HG02852 (cell line): Measurements from ENCODE around the gene JPH4.
"Not testable (repeated sequence)": the region's sequence is repeated elsewhere in the genome, so short reads cannot be mapped to it uniquely, and the experiment has no call there.

ENCODE experiments used
- ATAC-seq: cut with Tn5 transposase; IDR thresholded peaks from one replicate; pipeline ENCODE4 v1.9.1; 2021; ENCODE audit warnings: mild to moderate bottlenecking, moderate library complexity; ENCODE audit not compliant: unreplicated experiment

Gene JPH4

DNA sequence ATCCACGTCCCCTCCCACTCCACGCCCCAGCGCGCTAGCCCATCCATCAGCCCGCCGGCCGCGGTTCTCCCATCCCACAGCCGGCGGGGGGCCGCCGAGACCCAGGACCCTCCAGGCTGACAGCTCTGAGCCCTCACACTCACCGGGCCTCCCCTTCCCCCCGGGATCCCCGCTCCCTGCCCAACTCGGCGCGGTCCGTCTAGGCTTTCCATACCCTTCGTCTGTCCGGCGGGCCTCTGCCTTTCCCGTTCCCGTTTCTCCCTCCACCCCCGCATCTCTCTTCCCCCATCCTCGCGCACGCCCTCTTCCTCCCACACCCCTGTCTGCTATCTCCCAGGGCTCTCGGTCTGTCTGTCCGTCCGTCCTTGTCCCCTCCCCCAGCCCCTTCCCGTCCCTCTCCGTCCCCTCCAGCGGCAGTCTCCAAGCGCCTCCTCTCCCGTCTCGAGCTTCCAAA lies 27.8 kb downstream of the JPH4 start:
- no peak for ATAC-seq

DNA sequence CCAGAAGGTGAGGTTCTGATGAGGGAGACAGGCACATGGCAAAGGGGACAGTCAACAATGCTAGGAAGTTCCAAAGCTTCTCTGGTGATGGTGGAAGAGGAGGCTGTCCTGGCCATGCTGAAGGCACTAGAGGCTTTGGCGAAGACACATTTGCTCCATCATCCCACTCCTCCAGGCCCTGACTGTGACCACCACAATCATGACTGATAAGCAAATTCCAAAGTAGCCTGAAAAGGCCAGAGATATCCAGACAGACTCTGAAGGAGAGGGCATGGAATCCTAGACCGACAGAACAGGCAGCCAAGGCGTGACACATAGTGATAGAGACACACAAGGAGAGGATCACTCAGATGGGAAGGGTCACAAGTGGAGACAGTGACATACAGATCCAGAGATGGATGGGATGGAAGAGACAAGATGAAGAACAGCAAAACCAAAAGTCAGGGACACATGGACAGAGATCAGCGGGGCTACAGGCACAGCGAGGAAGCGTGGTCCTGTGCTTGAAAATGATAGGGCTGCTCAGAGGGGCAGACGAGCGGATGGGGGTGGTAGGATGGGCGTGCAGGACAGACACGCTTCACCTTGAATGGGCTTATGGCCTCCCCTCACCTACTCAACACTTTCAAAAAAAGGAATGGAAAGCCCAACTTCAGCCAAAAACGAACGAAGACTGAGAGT lies 28.3 kb downstream of the JPH4 start:
- no peak for ATAC-seq

DNA sequence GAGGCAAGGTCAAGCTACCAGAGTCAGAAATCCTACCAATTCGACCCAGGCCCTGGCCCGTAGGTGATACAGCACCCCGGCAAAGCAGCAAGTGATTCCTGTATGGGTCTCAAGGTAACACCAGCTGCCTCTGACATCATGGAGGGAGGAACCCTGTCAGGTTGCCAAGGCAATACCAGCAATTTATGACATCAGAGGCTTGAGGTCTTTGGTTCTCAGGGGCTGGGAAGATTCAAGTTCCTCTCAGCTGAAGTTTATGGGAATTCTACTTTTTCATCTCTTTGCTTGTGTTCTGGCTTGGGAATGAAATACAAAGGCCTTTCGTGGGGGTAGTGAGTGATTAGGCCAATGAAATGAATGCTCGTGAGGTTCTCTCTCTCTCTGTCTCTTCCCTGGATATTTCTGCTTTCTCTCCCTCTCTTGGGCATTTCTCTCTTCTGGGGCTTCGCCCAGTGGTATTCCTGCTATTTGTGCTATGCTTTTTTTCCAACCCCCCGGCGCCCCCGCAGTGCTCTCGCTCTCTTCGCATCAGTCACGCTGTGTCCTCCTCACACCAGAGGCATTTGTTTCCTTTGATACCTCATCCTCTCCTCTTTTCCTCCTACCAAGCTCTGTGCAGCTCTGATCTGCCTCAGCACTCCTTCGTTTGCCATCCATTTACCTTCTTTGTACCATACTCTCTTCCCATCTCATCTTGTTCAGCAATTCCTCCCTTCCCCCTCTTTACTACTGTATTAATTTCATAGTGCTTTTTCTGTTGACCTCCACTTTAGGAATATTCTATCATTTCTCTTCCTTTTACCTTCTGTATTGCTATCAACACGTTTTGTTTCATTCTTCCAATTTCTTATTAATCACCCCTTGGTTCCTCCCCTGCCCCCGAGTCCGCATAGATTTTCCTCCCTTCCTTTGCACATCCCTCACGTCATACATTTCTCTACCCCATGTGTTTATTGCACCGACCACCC lies 30.0 kb downstream of the JPH4 start:
- no peak for ATAC-seq

DNA sequence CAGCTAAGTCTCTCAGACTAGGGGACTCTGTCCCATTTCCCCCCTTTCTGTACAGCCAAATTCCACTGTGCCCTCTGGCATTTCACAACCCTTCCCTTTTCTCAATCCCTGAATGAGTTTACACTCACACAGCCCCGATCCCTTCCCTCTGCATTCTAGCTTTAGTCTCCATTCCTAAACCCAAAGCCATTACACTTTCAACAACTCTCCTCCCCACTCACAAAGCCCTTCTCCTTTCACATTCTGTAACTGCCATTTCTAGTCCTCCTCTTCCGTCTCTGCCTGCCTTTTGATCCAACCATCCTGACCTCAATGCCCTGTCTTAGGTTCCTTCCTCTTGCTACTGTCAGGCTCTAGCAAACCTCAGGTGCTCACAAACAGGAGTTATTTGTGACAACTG lies 30.7 kb downstream of the JPH4 start:
- ATAC-seq: no peak

DNA sequence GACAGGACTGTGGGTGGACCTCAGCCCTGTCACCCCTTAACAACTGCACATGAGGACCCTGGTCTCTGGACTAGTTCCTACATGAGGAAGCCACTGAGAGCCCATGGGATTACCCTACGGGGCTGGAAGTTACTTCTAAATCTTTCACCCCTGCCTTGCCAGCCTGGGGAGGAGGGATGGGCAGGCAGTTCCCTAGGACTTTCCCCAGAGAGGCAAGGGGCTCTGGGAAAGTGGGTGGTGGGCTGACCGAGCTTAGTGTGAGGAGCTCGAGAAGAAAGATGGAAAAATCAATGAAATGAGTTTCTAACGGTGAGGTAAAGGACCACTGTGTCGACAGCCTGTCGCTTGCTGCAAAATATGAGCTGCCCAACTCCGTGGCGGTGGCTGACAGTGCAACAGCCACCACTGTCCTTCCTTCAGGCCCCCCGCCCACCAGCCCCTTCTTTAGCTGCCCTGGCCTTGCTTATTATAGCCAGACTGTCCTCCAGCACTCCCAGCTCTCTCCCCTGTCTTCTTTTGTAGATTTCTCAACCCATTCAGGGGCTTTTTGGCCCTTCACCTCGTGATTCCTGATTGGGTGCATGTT lies 32.0 kb downstream of the JPH4 start:
- no peak for ATAC-seq

DNA sequence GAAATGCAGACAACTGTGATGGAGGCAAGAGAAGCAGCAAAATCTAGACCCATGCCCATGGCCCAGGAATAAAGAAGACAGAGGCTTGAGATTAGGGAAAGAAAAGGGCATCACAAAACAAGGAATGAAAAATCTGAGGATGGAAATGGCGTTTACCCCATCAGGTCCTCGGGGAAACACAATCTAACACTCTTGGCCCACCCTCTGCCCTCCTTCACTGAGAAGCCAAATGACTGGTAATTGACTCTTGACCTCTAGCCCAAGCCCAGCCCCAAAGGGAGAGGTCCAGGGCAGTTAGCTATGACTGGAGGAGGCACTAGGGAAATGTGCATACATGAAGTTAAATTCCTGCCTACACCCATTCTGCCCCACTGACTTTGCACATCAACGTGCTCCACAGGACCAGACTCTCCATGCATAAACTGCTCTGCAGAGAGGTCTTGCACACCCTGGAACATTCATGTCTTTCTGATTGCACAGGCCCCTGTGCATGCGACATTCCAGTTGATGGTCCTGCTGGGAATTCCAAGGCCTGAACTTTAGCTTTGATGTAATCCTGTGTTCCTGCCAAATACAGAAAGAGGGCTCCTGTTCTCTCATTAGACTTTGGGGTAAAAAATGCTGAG lies 32.7 kb downstream of the JPH4 start:
- ATAC-seq: no peak

DNA sequence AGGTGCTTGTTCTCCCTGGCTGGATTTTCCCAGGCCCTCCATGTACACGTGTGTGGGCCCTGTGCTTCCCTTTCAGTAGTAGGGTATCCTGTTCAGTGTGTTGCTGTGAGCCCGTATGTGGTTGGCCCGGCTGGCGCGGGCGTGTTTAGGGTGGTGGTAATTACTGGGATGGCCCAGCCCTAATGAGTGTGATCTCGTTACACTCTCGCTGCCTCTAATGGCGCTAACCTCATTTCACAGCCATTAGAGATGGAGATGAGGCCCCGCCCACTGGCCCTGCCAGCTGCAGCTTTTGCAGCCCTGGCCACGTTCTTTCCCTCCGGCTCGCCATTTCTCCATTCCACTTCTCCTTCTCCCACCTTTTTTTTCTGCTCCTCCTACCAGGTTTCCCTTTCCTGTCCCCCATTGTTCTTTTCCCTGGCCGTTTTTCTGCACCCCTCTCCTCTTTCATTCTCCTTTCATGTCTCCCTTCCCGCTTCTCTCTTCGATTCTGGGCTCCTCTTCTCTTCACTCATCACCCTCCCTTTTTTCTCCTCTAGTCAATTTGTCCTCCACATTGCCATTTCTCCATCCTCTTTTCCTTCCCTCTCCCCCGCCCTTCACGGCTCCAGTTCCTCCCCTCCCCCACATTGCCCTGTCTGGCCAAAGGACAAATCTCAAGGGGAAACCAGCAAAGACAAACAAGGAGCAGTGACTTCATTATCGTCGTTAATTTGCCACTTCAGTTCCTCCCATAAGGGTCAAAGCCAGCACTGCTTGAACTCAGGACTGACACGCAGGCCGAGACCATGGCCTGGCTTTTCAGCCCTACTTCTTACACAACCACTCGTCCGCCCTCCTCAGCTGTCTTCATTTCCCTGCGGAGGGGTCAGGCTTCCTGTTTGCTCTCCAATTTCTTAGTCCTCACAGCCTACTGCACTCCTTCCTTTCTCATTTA lies 33.8 kb downstream of the JPH4 start:
- no peak for ATAC-seq

DNA sequence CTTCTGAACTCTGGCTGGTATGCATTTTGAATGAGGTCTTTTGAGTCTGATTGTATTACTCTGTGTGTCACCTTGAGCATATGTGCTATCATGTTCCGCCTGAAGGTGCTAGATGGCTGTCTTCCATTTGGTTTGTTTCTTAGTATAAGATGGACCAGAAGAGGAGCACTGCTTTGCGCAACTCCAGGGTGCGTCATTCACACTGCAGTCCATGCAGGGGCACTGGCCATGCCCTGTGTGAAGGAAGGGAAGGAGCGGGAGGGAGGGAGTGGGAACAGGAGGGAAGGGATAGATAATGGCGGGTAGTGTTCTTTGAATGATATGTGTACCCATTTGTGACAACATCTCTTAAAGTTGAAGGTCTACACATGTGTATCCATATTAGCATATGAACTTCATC lies 35.2 kb downstream of the JPH4 start:
- no peak for ATAC-seq

DNA sequence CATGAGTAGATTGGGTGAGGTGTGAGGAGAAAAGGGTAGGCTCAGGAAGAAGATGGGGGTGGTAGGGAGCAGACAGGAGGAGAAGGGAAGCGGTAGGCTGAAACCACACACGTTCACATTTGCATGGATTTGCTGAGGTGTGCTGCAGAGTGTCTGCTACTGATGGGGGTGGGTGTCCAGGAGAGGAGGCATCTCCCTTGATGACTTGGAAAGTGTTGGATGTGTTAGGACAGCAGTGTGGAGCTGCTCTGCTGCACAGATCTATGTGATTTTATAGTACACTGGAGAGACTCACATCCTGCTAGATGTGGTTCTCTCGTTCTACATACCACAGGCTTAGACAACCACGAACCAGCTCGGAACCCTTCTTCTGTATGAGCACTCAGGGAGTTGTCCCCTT lies 36.3 kb downstream of the JPH4 start:
- ATAC-seq: no peak

DNA sequence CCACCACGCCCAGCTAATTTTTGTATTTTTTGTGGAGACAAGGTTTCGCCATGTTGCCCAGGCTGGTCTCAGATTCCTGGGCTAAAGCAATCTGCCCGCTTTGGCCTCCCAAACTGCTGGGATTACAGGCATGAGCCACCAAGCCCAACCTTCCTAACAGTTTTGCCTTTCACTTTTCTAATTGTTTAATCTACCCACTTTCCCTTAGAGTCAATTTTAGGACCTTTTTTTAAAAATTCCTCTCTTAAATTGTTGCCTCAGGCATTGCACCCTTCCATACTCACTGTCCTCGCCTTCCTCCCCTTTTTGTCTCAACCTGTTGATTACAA lies 38.5 kb downstream of the JPH4 start:
- ATAC-seq: no peak

DNA sequence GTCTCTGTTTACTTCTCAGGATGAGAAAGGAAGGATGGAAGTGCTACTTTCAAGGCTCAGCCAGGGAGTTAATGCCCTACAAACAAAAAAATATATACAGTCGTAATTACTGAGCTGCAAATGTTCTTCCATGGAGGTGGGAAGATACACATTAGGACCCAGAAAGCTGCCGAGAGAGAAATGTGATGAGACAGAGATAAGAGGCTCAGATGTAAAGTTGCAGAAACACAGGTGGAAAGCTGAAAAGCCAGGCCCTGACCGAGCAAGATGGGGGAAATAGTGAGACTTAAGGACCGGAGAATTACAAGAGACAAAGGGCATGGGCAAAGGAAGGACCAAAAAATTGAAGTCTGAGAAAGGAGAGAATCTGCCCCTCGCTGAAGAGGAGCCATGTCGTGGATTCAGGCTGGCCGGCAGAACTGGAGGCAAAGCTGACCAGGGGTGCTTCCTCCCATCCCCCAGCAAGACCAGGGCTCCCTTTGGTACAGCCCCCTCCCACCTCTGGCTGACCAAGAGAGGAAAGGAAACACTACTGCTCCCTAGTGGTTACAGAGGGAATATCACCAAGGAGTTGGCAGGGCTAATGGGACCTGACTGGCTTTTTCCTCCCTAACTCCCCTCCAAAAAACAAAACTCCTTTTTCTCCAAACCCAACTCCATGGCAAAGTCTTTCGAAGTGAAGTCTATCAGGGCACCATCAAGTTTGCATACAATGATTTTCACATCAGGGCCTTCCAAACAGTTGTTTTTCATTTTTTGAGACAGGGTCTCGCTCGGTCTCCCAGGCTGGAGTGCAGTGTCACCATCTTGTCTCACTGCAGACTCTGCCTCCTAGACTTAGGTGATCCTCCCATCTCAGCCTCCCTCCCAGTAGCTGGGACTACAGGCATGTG lies 39.1 kb downstream of the JPH4 start:
- ATAC-seq: no peak

DNA sequence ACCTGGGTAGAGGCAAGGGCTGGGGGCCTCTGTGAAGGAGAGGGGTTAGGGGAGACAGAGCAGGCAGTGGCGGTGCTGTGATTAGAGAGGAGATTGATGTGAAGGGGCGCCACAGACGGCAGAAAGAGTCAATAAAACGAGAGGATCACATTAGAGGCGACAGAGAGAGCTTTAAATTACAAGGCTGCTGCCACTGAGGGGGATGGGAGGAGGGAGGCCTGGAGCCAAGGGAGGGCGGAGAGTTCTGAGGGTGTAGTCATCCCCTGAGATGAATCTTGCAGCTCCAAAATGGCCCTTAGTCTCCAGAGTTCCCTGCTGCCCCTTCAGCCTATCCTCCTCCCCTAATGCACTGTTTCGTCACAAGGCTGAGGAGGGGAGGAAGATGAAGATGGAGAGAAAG lies 39.8 kb downstream of the JPH4 start:
- ATAC-seq: no peak

DNA sequence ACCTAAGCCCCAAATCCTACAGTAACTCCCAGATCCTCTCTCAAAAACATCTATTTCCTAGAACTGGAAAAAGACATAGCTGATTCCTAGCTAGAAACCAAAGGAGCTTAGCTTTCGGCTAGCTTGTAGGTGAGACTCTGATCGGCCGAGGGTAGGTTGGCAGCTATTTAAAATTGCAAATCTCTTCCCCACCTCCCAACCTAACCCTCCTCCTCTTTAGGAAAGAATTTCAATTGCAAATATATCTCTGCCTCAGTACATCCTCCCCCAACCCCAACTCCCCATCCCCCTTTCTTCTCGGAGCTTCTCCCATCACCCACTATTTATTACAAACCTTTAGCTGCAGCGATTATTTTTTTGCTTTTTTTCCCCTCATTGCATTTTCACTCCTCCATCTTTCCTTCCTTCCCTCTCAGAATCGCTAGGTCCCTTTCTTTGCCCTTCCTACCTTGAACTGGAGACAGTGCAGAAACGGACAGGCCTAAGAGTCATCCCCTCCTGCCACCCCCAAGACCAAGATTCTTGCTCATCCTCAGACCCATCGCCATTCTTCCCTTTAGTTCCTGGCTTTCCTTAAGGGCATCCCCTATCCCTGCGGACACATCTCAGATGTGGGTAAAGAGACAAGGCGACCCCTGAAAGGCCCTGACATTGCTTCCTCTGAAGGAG lies 40.4 kb downstream of the JPH4 start:
- ATAC-seq: no peak

DNA sequence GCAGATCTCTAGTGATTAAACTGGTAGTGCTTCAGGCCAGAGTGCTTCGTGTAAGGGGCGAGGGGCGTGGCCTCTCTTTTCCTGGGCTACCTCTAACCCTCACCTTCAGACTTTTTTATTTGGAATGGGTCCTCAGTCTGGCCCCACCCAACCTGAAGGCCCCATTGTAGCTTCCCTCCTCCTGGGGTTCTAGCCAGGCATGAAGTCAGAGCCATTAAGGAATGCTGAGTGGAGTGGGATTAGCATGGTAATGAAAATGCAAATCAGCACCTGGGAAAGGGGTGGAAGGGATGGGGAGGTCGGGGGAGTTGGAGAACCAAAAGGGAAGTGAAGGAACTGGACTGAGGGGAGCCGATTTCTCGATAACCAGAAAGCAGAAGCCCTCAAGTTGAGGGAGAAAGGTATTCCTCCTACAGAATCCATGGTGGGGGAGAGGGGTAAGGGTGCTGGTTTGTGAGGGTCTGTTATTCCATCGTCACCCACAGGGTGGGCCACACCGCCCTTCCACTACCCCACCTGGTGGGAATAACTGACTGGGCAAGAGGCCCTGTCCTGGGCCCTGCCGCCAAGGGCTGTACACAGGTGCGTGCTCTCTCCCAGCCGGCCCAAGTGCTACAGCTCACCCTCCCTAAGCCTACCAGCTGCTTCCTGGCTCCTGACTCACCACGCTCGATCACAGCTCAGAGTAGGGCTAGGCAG lies 41.1 kb downstream of the JPH4 start:
- ATAC-seq: no peak

DNA sequence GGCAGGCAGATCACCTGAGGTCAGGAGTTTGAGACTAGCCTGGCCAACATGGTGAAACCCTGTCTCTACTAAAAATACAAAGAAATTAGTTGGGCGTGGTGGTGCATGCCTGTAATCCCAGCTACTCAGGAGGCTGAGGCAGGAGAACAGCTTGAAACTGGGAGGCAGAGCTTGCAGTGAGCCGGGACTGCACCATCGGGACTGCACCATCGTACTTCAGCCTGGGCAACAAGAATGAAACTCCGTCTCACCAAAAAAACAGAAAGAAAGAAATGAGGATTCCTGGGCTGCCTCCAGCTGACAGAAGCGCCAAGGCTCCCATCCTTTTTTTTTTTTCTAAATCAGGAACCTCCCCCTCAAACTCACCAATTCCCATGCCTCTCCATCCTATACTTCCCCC lies 41.7 kb downstream of the JPH4 start:
- not testable (repeated sequence) for ATAC-seq

DNA sequence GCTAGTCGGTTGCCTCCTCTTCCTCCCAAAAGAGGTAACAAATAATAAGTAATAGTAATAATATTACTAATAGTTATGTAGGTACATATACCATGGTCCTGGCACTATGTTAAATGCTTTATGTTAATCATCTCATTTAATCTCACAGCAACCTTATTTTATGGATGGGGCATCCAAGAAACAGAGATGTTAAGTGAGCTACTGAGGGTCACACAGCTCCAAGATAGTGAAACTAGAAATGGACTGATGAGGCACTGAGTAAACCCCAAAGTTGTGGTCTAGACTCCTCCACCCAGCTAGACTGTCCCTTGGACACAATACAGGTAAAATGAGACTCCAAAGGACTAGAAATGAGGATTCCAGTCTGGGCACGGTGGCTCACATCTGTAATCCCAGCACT lies 42.1 kb downstream of the JPH4 start:
- no peak for ATAC-seq

DNA sequence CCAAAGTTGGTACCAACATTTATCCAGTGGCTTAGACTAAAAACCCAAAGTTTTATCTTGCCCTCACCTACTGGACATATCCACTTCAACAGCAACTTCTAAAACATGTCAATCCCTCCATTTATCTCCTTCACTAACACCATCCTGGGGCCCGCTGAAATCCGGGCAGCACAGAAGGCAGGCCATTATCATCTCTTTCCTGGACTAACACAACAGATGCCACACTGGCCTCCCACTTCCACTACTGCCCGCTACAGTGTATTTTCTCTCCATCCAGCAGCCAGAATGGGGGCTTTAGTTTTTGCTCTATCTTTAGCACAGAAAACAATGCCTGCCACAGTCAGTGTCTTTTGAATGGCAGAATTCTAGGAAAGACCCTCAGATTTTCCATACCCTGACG lies 42.6 kb downstream of the JPH4 start:
- ATAC-seq: no peak
